Midbrain (tissue), 1 donor: ENCODE measurements around the gene FBXO17.
A peak's percentile ranks its signal among the peaks of the same experiment; 100 is the strongest.
"Not testable (repeated sequence)": the region's sequence is repeated elsewhere in the genome, so short reads cannot be mapped to it uniquely, and the experiment has no call there.

ENCODE experiments used
- DNase-seq: peaks from one replicate; lab custom pipeline; 2025; lab: John Stamatoyannopoulos, UW

FBXO17 gene

GRCh38 chr19:38942471-38943181, 32.9 kb downstream of the FBXO17 start:
- DNase-seq = no peak

DNA sequence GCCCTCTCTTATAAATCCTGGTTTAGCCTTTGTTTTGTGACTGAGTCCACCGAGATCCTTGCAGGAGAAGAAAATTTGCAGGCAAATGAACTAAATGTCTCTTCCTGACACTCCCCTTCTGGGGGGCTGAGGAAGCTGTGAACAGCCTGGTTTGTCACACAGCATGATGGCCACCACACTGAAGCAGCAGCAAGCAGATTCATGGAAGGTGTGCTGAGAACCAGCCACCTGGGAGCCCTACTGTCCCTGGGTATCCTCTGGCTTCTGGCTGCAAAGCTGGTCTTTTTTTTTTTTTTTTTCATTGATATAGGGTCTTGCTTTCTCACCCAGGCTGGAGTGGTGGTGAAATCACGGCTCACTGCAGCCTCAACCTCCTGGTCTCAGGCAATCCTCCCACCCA, 33.6 kb downstream of the FBXO17 start:
- no peak for DNase-seq

DNA sequence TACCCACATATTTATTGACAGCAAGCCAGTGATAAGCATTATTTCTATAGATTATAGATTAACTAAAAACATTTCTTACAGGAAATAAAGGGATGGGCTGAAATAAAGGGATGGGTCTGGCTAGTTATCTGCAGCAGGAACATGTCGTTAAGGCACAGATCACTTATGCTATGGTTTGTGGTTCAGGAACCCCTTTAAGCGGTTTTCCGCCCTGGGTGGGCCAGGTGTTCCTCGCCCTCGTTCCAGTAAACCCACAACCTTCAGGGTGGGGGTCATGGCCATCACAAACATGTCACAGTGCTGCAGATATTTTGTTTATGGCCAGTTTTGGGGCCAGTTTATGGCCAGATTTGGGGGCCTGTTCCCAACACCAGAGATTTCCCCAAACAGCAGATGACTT, 34.1 kb downstream of the FBXO17 start:
- DNase-seq = not testable (repeated sequence)

- no peak for DNase-seq
These were observed 35.6 kb downstream of the FBXO17 start for GRCh38 chr19:38939957-38940356.

GRCh38 chr19:38933544-38933943, 42.0 kb downstream of the FBXO17 start:
- DNase-seq = no peak

DNA sequence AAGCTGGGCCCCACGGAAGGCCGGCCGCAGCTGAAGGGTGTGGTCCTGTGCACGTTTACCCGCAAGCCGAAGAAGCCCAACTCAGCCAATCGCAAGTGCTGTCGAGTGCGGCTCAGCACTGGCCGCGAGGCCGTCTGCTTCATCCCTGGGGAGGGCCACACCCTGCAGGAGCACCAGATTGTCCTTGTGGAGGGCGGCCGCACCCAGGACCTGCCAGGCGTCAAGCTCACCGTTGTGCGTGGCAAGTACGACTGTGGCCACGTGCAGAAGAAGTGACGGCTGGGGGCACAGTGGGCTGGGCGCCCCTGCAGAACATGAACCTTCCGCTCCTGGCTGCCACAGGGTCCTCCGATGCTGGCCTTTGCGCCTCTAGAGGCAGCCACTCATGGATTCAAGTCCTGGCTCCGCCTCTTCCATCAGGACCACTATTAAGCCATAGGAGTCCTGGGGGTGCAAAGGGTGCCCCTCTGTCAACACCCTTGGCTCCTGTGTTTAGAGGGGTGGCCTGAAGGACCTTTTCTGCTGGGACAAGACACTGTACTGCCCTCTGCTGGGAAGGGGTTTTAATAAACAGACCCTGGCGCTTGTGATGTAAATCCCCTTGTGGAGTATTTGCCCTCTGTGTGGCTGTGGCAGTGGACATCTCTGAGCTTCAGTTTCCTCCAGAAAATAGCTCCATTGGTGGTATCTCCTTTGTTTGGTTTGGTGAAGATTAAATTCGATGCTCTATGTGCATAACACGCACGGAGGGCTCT, 42.9 kb downstream of the FBXO17 start:
- no peak for DNase-seq

DNA sequence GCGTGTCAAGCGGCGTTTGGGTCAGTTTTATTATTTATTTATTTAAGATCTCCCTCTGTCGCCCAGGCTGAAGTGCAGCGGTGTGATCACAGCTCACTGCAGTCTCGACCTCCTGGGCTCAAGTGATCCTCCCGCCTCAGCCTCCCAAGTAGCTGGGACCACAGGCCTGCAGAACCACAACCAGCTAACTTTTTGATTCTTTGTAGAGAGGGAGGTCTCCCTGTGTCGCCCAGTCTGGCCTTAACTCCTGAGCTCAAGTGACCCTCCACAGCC, 44.1 kb downstream of the FBXO17 start:
- DNase-seq = no peak

DNA sequence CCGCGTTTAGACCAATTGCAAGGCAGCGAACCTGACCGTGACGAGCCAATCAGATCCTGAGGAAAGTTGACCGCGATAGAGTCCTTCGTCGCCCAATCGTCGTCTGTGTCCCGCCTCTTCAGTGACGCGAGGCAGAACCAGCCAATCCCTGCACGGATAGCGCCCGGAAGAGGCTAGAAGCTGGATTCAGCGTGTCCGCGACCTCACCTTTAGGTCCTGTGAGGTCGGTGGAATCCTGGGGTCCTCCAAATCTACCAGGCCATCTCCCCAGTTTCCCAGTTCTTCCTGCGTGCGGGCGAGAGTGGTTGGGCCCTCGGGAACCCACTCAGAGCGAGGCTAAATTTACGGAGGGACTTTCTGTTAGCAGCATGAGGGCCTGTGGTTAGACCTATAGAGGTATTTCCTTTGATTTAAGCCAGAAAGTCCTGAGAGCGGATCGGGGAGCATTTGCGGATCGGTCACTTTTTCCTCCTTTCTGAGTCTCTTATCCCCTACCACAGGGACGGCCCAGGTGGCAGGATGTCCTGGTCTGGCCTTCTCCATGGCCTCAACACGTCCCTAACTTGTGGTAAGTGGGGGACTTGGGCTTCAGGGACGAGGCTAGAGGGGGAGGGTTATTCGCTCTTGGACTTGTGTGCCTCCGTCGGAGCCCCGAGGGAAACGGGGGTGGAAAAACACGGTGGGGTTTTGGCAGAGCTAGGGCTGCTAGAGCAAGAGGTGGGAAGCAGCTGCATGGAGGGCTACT, 44.6 kb downstream of the FBXO17 start, which contains the start of gene MRPS12:
TSS of gene MRPS12 (plus strand) at position 169 of the 745 bp plus-strand sequence. CDS start at position 520, 351 bp downstream.
- peak; percentile 99 for DNase-seq

DNA sequence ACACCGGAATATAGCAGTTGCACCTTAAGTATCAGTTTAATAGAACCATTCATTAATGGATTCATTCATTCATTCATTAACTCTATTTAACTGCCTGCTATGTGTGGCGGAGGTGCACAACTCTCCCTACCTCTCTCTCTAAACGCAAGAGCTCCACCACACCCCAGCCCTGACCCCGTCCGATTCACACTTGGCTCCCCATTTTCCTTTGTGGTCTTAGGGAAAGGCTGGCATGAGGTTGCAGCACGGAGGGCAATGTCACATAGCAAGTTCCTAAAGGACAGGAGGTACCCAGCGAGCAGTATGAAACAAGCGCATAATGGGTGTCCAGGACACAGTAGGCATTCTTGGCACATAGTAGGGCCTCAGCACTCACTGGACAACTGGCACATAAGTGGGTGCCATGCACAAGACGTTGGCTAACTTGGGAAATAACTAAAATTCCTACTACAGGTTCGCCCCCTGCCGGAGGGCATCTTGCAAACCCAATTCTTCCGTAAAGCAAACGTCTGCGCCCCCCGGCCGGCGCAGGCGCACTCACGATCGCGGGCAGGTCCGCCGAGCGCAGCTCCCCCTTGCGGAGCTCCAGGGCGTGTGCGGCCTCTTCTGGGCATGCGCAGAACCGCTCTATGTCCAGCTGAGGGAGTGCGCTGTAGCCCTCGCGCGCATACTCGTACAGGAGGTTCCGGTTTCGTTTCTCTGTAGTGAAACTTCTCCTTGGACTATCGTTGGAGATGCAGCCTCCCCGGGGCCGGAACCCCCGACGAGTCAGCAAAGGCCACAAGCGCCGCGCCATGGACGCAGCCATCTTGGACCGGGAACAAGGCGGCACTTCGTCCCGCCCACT, 45.4 kb downstream of the FBXO17 start, which contains the start of gene SARS2:
TSS of gene SARS2 (minus strand) at position 835 of the 847 bp plus-strand sequence. CDS start at position 808, 27 bp downstream.
- peak; percentile 97 for DNase-seq

- no peak for DNase-seq
These were observed 47.0 kb downstream of the FBXO17 start for GRCh38 chr19:38928391-38929001.

DNA sequence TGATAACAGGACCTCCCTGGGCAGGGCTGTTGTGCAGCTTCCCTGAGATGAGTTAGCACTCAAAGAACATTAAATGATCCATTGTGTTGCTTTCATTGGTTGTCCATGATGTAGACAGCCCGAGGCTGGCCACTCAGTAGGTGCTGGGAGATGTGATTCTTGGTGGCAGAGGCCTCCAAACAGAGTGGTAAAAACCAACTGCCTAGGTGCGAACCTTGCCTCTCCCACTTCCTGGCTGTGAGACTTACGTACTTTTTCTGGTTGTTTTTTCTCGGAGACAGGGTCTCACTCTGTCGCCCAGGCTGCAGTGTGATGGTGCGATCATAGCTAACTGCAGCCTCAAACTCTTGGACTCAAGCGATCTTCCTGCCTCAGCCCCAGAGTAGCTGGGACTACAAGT, 51.2 kb downstream of the FBXO17 start:
- no peak for DNase-seq

GRCh38 chr19:38922482-38922881, 53.1 kb downstream of the FBXO17 start:
- no peak for DNase-seq

- no peak for DNase-seq
These were observed 53.9 kb downstream of the FBXO17 start for GRCh38 chr19:38921420-38922274.

DNA sequence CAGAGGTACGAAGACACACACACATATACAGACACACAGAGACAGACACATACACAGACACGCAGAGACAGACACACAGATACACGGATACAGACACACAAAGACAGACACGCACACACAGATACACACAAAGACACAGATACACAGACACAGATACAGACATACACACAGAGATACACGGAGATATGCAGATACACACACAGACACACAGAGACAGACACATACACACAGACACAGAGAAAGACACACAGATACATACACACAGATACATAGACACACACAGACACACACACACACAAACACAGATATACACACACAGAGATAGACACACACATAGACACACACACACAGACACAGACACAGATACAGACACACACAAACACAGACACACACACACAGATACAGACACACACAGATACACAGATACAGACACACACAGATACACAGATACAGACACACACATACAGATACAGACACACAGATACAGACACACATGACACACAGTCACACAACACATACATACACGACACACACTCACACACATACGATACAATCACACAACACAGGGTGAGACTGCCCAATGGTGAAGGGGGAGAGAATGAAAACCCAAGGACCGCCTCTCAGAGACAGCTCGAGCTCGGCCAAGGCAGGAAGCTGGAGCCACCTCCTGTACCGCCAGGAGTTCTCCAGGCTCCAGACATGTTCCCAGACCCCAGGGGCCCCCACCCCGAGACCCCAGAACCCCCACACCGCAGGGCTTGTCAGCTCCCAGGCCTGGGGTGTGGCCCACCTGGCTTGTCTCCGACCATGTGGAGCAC, 54.7 kb downstream of the FBXO17 start:
- DNase-seq = no peak

- no peak for DNase-seq
These were observed 55.5 kb downstream of the FBXO17 start for GRCh38 chr19:38919837-38920601.

GRCh38 chr19:38918526-38918925, 57.0 kb downstream of the FBXO17 start:
- no peak for DNase-seq

DNA sequence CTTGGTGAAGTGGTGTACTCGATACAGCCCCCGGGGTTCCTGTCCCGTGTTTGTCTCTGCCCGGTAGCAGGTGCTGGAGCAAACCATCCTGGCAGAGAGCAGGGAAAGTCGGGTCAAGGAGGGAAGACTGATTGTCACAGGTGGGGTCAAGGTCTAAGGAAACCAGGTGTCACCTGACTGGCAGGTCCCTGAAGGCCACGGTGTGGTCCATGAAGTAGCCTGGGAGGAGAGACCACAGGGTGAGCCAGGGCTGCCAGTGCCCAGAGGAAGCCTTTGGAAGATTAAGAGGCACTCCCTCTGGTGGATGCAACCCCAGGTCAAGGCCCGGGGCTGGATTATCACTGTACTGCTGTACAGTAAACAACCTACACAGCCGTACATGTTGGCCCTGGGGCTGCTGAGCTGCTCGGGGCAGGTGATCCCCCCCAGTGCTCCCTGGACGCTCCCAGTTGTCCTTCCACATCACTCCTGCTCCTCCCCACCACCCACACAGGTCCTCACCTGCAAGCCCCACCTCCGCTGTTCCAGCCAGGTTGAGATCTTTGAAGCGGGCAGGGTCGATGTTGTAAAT, 57.5 kb downstream of the FBXO17 start:
- DNase-seq = no peak

- DNase-seq = no peak
These were observed 58.0 kb downstream of the FBXO17 start for GRCh38 chr19:38917516-38917915.
